ENCODE measurements around the gene POLR2E. TPM values are rescaled to one million over a fixed set of nuclear protein-coding genes. Genes with fewer than 3 reads are reported as not detected.

Gene POLR2E
- polyA plus RNA-seq, 1 donor (not counting 4 experiments of a cell fraction or from before 2014, with no cell fraction given): 178 TPM

DNA sequence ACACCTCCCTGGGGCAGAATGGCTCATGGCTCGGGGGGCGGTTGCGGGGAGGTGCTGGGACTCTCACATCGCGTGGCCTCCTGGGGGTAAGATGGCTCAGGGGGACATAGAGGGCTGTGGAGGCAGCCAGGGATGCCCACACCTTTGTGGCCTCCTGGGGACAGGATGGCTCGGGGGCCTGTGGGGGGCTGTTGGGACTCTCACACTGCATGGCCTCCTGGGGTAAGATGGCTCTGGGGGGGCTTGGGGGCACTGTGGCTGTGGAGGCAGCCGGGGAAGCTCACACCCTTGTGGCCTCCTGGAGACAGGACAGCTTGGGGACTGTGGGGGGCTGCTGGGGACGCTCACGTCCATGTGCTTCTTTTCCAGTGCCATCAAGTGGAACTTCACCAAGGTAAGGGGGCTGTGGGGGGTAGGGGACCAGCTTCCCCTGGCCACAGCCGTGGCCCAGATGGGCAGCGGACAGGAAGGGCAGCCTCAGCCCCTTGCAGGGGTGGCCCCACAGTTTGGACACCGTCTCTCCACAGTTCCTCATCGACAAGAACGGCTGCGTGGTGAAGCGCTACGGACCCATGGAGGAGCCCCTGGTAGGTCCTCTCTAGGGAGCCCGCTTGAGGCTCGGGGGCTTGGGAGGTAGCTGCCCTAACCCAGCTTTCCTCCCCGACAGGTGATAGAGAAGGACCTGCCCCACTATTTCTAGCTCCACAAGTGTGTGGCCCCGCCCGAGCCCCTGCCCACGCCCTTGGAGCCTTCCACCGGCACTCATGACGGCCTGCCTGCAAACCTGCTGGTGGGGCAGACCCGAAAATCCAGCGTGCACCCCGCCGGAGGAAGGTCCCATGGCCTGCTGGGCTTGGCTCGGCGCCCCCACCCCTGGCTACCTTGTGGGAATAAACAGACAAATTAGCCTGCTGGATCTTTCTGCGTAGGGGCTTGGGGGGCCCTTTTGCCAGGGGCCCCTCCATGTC is 11.0 kb upstream of the POLR2E start:
- Histone ChIP-seq H3K4me2 (ENCODE audit: control insufficient read depth, extremely low read depth, insufficient read depth, low read depth, low read length) (no peak overlapping the region), H2AFZ (ENCODE audit: control insufficient read depth, low read length) (no peak overlapping the region), H3K9me1 (ENCODE audit: control insufficient read depth, extremely low read depth, insufficient read depth, low read length) (no peaks in the 10 kb centered on the region), H3K9ac (ENCODE audit: control insufficient read depth, extremely low read depth, insufficient read depth, low read length) (no peak overlapping the region), H3K4me3 (ENCODE audit: control insufficient read depth in 2 of 3, extremely low read depth in 1 of 3, insufficient read depth in 2 of 3, low read depth in 1 of 3, low read length in 3 of 3) (no peak overlapping the region), H3K27ac (ENCODE audit: control insufficient read depth, insufficient read depth, low read length) (no peak overlapping the region), H3K79me2 (ENCODE audit: control insufficient read depth, insufficient read depth, low read length) (peaks cover 2% of the 10 kb centered on the region), H4K20me1 (ENCODE audit: control insufficient read depth, extremely low read depth, insufficient read depth, low read length) (no peaks in the 10 kb centered on the region), H3K9me3 (ENCODE audit: control insufficient read depth, low read depth, low read length) (no peaks in the 10 kb centered on the region), H3K27me3 (ENCODE audit: control insufficient read depth, extremely low read depth, insufficient read depth, low read length) (no peaks in the 10 kb centered on the region), H3K36me3 (ENCODE audit: control insufficient read depth in 2 of 2, extremely low read depth in 1 of 2, insufficient read depth in 2 of 2, low read length in 2 of 2) (peaks cover 9 to 12% of the 10 kb centered on the region in 2 experiments), H3K4me1 (ENCODE audit: control insufficient read depth, extremely low read depth, insufficient read depth, low read length) (peaks cover 26% of the 10 kb centered on the region)
- DNase-seq (ENCODE audit: low read depth, low spot score): no peak
- no peak for FAIRE-seq
- TF ChIP-seq, protein P1, sequence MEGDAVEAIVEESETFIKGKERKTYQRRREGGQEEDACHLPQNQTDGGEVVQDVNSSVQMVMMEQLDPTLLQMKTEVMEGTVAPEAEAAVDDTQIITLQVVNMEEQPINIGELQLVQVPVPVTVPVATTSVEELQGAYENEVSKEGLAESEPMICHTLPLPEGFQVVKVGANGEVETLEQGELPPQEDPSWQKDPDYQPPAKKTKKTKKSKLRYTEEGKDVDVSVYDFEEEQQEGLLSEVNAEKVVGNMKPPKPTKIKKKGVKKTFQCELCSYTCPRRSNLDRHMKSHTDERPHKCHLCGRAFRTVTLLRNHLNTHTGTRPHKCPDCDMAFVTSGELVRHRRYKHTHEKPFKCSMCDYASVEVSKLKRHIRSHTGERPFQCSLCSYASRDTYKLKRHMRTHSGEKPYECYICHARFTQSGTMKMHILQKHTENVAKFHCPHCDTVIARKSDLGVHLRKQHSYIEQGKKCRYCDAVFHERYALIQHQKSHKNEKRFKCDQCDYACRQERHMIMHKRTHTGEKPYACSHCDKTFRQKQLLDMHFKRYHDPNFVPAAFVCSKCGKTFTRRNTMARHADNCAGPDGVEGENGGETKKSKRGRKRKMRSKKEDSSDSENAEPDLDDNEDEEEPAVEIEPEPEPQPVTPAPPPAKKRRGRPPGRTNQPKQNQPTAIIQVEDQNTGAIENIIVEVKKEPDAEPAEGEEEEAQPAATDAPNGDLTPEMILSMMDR (optimal IDR thresholded peaks at IDR 0.05 in 1 of 3, IDR thresholded peaks at IDR 0.05 in 1 of 3, conservative IDR thresholded peaks at IDR 0.05 in 1 of 3; ENCODE audit: extremely low read depth in 1 of 3, insufficient read depth in 2 of 3, low read length in 3 of 3): no peak
- TF ChIP-seq EZH2 (IDR thresholded peaks at IDR 0.05; ENCODE audit: low read length): no peak
- dilution Hi-C loops (cut with MboI; ENCODE audit: extremely low pct_ligation_motif_present, low sequenced_read_pairs): no loop called here

DNA sequence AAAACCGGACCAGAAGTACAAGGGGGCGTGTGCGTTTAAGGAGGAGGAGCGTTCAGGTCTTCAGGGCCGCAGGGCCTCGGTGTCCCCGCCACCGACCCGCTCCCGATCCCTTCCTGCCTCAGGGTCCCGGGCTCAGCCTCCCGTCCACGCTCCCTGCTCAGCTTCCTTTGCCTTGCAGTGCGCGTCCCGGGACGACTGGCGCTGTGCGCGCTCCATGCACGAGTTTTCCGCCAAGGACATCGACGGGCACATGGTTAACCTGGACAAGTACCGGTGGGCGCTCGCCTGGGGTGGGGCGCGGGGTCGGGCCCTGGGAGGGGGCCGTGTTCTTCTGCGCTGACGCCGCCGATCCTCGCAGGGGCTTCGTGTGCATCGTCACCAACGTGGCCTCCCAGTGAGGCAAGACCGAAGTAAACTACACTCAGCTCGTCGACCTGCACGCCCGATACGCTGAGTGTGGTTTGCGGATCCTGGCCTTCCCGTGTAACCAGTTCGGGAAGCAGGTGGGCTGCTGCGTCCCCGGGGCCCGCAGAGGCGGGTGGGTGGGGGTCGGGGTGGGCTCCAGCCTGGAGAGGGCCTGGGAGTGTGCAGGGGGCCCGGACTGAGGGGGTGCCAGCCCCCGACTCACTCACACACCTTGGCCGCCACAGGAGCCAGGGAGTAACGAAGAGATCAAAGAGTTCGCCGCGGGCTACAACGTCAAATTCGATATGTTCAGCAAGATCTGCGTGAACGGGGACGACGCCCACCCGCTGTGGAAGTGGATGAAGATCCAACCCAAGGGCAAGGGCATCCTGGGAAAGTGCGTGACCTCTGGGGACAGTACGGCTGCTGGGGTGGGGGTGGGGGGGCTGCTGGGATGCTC is 10.1 kb upstream of the POLR2E start:
- H3K36me3 ChIP-seq (ENCODE audit: control insufficient read depth in 2 of 2, extremely low read depth in 1 of 2, insufficient read depth in 2 of 2, low read length in 2 of 2): peaks cover 8 to 12% of the 10 kb centered on the region in 2 experiments
- dilution Hi-C loops (cut with MboI; ENCODE audit: extremely low pct_ligation_motif_present, low sequenced_read_pairs): no loop called here
- H3K9me1 ChIP-seq (ENCODE audit: control insufficient read depth, extremely low read depth, insufficient read depth, low read length): no peaks in the 10 kb centered on the region
- FAIRE-seq (no peak), DNase-seq (ENCODE audit: low read depth, low spot score) (no peak)
- peak overlapping the region; percentile 63 for H3K27ac ChIP-seq (ENCODE audit: control insufficient read depth, insufficient read depth, low read length)
- H3K4me2 ChIP-seq (ENCODE audit: control insufficient read depth, extremely low read depth, insufficient read depth, low read depth, low read length): peak overlapping the region; percentile 81
- H3K9ac ChIP-seq (ENCODE audit: control insufficient read depth, extremely low read depth, insufficient read depth, low read length): peak overlapping the region; percentile 81
- TF ChIP-seq EZH2 (IDR thresholded peaks at IDR 0.05; ENCODE audit: low read length): no peak
- TF ChIP-seq, protein P1 (optimal IDR thresholded peaks at IDR 0.05 in 1 of 3, IDR thresholded peaks at IDR 0.05 in 1 of 3, conservative IDR thresholded peaks at IDR 0.05 in 1 of 3; ENCODE audit: extremely low read depth in 1 of 3, insufficient read depth in 2 of 3, low read length in 3 of 3): peak in 1 of 3 experiments; percentile 2
- peaks cover 2% of the 10 kb centered on the region for H3K79me2 ChIP-seq (ENCODE audit: control insufficient read depth, insufficient read depth, low read length)
- peaks cover 26% of the 10 kb centered on the region for H3K4me1 ChIP-seq (ENCODE audit: control insufficient read depth, extremely low read depth, insufficient read depth, low read length)
- no peak overlapping the region for H2AFZ ChIP-seq (ENCODE audit: control insufficient read depth, low read length)
- H3K4me3 ChIP-seq (ENCODE audit: control insufficient read depth in 2 of 3, extremely low read depth in 1 of 3, insufficient read depth in 2 of 3, low read depth in 1 of 3, low read length in 3 of 3): peak overlapping the region; percentile 54 to 73 (median 72)
- H3K9me3 ChIP-seq (ENCODE audit: control insufficient read depth, low read depth, low read length): no peaks in the 10 kb centered on the region
- no peaks in the 10 kb centered on the region for H3K27me3 ChIP-seq (ENCODE audit: control insufficient read depth, extremely low read depth, insufficient read depth, low read length)
- no peaks in the 10 kb centered on the region for H4K20me1 ChIP-seq (ENCODE audit: control insufficient read depth, extremely low read depth, insufficient read depth, low read length)
